Inflammatory macrophage treated with lipopolysaccharide for 1 hour (primary cell): ENCODE results near the gene KANSL1.
A peak's percentile ranks its signal among the peaks of the same experiment; 100 is the strongest.
"Not testable (repeated sequence)": the region's sequence is repeated elsewhere in the genome, so short reads cannot be mapped to it uniquely, and the experiment has no call there.

Experiments
- DNase-seq, 2 donors: peaks; one replicate each; pipeline ENCODE4 v3.0.0-alpha.2; 2020 to 2022

Gene KANSL1

DNA sequence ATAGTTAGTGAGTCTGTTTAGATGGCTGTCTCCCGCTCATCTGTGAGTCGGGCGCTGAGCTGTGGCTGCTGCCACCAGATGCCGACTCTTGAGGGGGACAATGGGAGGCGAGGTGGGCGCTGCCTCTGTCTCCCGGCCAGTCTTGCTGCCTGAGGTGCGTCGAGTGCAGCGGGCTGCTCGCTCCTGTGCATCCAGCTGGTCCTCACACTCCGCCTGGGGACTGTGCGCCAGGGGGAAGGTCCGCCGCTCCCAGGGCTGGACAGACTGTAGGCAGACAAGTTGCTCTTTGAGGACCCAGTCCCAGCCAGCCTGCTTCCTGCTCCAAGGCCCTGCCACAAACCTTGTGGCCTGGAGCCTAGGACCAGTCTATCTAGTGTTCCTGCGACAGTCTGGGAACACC lies 161.8 kb downstream of the KANSL1 start:
- DNase-seq, result no peak

DNA sequence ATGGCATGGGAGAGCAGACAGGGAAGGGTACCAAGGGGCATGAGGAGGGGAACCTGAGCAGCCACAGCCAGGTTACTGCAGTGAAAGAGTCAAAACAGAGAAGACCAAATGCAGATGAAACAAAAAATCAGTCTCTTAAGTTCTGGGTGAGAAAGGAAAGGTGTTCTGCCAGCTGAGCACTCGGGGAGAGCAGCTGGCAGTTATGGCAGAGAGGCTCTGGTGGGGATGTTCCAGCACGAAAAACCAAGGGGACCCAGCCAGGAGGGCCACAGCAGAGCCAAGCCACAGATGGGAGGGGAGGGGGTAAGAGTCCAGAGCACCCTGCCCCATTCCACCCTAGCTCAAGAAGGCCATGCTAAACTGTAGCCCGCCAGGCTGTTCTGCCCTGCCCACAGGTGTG lies 162.5 kb downstream of the KANSL1 start:
- no peak for DNase-seq

GRCh38 chr17:46029627-46030026 lies 163.6 kb downstream of the KANSL1 start:
- no peak for DNase-seq

DNA sequence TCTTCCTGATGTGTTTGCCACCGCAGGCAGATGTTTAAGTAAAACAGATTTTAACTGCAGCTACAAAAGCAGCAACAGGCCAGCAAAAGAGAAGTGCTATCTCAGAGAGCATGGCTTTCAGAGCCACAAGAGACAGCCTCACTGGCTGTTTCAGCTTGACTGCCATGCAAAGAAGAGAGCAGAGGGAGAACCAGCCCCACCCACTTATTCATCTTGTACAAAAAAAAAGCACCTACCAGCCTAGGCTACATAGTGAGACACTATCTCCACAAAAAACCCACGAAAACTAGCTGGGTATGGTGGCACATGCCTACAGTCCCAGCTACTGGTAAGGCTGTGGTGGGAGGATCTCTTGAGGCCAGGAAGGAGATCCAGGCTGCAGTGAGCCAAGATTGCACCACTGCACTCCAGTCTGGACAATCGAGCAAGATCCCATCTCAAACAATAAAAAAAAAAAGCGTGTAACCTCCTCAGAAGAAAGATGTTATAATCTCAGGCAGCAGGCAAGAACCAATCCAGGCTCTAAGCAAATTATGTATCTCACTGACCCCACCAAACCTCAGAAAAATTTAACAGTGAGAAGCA lies 164.2 kb downstream of the KANSL1 start:
- peak in 1 of 2 donors; percentile 13 for DNase-seq

DNA sequence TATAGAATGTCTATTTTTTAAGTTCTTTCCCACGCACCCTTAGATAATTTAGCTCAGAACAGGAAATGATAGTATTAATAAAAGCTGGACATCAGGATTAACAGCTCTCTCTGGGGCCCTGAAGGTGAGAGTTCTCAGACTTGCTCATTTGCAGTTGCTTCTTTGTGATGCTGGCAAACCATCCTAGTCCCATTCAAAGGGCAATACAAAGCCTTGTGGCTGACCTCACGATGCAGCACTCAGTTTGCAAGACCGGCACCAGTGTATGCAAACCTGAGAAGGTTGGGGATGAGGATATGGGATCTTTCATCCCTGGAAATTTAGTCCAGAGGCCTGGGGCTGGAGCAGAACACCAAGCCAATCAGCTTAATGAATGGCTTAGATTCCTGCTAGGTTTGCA lies 164.9 kb downstream of the KANSL1 start:
- no peak for DNase-seq

DNA sequence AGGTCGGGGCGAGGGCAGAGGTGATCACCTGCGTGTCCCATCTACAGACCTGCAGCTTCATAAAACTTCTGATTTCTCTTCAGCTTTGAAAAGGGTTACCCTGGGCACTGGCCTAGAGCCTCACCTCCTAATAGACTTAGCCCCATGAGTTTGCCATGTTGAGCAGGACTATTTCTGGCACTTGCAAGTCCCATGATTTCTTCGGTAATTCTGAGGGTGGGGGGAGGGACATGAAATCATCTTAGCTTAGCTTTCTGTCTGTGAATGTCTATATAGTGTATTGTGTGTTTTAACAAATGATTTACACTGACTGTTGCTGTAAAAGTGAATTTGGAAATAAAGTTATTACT lies 165.3 kb downstream of the KANSL1 start:
- DNase-seq, result peak in 1 of 2 donors; percentile 13

- peak; percentile 19 to 31 for DNase-seq
Measured at GRCh38 chr17:46027048-46027975, 165.9 kb downstream of the KANSL1 start.

GRCh38 chr17:46026166-46027047 lies 166.8 kb downstream of the KANSL1 start:
- DNase-seq, result peak; percentile 51 to 72

- no peak for DNase-seq
Measured at GRCh38 chr17:46025510-46026165, 167.6 kb downstream of the KANSL1 start.

DNA sequence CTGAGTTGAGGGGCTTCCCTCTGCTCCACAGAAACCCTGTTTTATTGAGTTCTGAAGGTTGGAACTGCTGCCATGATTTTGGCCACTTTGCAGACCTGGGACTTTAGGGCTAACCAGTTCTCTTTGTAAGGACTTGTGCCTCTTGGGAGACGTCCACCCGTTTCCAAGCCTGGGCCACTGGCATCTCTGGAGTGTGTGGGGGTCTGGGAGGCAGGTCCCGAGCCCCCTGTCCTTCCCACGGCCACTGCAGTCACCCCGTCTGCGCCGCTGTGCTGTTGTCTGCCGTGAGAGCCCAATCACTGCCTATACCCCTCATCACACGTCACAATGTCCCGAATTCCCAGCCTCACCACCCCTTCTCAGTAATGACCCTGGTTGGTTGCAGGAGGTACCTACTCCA lies 168.2 kb downstream of the KANSL1 start:
- no peak for DNase-seq

- DNase-seq, result no peak
Measured at GRCh38 chr17:46024590-46024989, 168.6 kb downstream of the KANSL1 start.

DNA sequence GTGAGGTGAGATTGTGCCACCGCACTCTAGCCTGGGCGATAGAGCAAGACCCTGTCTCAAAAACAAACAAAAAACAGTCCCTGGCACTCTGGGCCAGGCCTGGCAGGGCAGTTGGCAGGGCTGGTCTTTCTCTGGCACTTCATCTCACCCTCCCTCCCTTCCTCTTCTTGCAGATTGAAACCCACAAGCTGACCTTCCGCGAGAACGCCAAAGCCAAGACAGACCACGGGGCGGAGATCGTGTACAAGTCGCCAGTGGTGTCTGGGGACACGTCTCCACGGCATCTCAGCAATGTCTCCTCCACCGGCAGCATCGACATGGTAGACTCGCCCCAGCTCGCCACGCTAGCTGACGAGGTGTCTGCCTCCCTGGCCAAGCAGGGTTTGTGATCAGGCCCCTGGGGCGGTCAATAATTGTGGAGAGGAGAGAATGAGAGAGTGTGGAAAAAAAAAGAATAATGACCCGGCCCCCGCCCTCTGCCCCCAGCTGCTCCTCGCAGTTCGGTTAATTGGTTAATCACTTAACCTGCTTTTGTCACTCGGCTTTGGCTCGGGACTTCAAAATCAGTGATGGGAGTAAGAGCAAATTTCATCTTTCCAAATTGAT lies 169.3 kb downstream of the KANSL1 start:
- DNase-seq, result no peak

DNA sequence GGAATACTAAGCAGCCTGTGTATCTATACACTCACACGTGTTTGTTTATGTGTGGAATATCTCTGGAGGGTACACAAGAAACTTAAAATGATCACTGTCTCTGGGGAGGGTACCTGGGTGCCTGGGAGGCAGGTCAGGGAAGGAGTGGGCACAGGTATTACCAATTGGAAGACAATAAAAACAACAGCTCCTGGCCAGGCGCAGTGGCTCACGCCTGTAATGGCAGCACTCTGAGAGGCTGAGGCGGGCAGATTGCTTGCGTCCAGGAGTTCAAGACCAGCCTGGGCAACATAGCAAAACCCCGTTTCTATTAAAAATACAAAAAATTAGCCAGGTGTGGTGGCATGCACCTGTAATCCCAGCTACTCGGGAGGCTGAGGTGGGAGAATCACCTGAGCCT lies 169.9 kb downstream of the KANSL1 start:
- not testable (repeated sequence) for DNase-seq

DNA sequence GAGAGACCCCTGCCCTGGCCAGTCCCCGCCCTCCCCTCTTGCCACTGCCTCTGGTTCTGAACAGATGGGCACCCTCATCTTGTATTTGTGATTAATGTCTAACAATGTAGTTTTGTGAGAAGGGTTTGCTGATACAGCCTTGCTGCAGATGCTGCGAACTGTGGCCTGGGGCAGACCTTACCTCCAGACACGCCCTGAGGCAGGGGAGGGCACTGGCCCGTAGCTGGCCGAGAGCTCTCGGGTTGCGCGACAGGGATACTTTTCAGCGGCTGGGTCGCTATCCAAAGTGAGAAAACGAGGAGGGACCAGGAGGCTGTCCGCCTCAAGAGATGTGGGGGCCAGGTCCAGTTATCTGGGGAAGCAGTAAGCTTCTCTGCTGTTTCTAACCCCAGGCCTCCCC lies 172.2 kb downstream of the KANSL1 start:
- no peak for DNase-seq

GRCh38 chr17:46020023-46020761 lies 173.0 kb downstream of the KANSL1 start:
- DNase-seq, result peak; percentile 35 to 84

- DNase-seq, result not testable (repeated sequence)
Measured at GRCh38 chr17:46019408-46019925, 173.8 kb downstream of the KANSL1 start.

- DNase-seq, result no peak
Measured at GRCh38 chr17:46013502-46014165, 179.6 kb downstream of the KANSL1 start.

DNA sequence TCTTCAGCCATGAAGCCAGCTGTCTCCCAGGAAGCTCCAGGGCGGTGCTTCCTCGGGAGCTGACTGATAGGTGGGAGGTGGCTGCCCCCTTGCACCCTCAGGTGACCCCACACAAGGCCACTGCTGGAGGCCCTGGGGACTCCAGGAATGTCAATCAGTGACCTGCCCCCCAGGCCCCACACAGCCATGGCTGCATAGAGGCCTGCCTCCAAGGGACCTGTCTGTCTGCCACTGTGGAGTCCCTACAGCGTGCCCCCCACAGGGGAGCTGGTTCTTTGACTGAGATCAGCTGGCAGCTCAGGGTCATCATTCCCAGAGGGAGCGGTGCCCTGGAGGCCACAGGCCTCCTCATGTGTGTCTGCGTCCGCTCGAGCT lies 180.1 kb downstream of the KANSL1 start:
- no peak for DNase-seq

- DNase-seq, result no peak
Measured at GRCh38 chr17:46012506-46013079, 180.6 kb downstream of the KANSL1 start.

DNA sequence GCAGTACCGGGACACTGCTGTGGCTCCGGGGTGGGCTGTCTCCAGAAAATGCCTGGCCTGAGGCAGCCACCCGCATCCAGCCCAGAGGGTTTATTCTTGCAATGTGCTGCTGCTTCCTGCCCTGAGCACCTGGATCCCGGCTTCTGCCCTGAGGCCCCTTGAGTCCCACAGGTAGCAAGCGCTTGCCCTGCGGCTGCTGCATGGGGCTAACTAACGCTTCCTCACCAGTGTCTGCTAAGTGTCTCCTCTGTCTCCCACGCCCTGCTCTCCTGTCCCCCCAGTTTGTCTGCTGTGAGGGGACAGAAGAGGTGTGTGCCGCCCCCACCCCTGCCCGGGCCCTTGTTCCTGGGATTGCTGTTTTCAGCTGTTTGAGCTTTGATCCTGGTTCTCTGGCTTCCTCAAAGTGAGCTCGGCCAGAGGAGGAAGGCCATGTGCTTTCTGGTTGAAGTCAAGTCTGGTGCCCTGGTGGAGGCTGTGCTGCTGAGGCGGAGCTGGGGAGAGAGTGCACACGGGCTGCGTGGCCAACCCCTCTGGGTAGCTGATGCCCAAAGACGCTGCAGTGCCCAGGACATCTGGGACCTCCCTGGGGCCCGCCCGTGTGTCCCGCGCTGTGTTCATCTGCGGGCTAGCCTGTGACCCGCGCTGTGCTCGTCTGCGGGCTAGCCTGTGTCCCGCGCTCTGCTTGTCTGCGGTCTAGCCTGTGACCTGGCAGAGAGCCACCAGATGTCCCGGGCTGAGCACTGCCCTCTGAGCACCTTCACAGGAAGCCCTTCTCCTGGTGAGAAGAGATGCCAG lies 181.3 kb downstream of the KANSL1 start:
- no peak for DNase-seq
